Fibroblast of villous mesenchyme (primary cell): ENCODE results near the gene FAM168A. TPM values are rescaled to one million over a fixed set of nuclear protein-coding genes. Genes with fewer than 3 reads are reported as not detected.

Source experiments
- DNase-seq: peaks from one replicate; pipeline ENCODE4 v3.0.0-alpha.2; 2010; ENCODE audit warnings: low read depth
- H3K4me3 ChIP-seq: 2 replicates; pipeline ENCODE4 v1.5.1; 2011; ENCODE audit warnings: low read depth, mild to moderate bottlenecking, low read length
- total RNA-seq: library from RNA; depleted of rRNA; stranded (reverse); fragments of >200 nt; gene quantifications from 2 replicates; pipeline ENCODE4 v1.2.3, GENCODE V29; 2012
- TF ChIP-seq, protein P1 (sequence below): IDR thresholded peaks from 2 replicates; pipeline ENCODE4 v1.5.1; 2012; ENCODE audit warnings: low read depth, mild to moderate bottlenecking, low read length; ENCODE audit not compliant: insufficient read depth

Gene FAM168A
- total RNA-seq, 1 donor: 22.5 TPM

DNA sequence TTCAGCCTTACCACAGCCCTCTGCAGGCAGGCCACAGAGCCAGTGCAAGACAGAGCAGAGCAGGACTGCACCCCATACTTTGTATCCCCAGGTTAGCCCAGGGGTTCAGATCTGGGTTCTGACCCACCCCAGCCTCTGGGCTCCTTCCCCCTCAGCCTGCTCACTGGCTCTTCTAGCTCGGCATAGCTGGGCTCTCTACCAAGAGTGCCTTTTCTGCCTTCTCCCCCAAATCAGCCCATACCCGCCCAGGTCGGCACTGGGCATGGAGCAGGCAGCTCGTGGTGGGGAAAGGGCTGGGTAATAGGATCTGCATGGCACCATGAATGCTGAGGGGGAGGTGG lies 213.4 kb downstream of the FAM168A start:
- no peak overlapping the region for H3K4me3 ChIP-seq
- no peak for DNase-seq
- TF ChIP-seq, protein P1, sequence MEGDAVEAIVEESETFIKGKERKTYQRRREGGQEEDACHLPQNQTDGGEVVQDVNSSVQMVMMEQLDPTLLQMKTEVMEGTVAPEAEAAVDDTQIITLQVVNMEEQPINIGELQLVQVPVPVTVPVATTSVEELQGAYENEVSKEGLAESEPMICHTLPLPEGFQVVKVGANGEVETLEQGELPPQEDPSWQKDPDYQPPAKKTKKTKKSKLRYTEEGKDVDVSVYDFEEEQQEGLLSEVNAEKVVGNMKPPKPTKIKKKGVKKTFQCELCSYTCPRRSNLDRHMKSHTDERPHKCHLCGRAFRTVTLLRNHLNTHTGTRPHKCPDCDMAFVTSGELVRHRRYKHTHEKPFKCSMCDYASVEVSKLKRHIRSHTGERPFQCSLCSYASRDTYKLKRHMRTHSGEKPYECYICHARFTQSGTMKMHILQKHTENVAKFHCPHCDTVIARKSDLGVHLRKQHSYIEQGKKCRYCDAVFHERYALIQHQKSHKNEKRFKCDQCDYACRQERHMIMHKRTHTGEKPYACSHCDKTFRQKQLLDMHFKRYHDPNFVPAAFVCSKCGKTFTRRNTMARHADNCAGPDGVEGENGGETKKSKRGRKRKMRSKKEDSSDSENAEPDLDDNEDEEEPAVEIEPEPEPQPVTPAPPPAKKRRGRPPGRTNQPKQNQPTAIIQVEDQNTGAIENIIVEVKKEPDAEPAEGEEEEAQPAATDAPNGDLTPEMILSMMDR: no peak

DNA sequence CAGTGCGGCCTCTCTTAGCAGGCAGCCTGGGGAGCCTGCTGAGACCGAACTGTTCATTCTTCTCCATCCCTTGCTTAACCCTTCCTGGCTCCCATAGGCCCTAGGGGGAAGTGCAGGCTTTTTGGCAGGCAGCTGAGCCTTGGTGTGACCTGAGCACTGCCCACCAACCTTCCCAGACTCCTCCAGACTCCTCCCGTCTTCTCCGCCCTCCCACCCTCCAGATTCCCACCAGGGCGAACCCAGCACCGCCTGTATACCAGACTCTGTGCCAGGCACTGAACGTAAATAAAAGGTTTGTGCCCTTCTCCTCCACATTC lies 213.8 kb downstream of the FAM168A start:
- TF ChIP-seq, protein P1: no peak
- H3K4me3 ChIP-seq: no peak overlapping the region
- DNase-seq: no peak

DNA sequence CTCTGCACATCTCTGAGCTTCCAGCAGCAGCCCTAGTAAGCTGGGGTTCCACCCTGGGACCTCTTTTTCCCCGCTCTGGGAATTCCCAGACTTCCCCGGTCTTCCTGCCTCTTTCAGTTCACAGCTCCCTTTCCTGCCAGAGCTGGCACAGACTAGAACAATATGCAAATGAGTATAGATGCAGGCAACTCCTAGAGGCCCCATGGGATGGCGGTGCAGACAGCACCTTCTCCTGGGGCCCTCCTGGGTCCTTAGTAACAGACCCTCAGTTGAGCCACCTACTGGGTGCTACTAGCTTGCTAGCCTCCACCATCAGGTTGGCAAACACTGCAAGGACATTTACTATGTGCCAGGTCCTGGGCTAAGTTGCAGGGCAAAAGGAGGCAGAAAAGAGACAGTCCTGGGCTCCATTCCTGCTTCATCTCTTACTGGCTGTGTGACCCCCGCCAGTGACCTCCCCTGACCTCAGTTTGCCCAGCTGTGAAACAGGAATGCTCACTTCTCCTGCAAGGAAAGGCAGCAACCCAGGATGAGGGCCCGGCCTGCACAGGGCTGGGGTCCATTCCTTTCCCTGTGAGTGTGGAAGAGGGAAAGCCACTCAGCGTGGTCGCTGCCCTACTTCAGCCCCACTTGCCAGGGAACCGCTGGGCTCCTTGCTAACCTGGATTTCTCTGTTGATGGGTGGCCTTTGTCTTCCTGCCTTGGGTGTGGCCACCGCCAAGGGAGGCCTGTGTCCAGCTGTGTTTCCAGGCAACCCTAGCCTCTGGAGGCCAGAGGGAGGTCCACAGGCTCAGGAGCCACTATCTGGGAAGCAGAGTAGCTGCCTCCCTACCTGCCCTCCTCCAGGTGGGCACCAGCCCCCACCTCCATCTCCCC lies 214.4 kb downstream of the FAM168A start:
- TF ChIP-seq, protein P1: no peak
- H3K4me3 ChIP-seq: no peak overlapping the region
- no peak for DNase-seq

DNA sequence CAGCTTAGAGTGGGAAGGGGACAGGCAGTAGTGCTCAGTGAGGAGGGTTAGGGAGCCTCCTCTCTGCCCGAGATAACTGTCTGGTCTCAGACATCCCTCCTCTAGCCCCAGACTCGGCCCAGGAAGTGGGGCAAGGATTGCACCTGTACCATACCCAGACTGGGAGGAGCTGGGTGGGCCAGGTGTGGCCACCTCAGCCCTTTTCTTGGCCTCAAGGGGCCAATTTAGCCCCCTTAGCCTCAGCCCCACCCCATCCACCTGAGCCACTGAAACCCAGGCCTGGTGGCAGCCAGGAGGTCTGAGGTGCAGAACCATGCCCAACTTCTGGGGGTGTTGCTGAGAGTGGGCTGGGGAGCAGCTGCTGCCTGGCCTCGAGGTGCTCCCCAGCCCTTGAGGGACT lies 215.2 kb downstream of the FAM168A start:
- TF ChIP-seq, protein P1: no peak
- no peak overlapping the region for H3K4me3 ChIP-seq
- no peak for DNase-seq

DNA sequence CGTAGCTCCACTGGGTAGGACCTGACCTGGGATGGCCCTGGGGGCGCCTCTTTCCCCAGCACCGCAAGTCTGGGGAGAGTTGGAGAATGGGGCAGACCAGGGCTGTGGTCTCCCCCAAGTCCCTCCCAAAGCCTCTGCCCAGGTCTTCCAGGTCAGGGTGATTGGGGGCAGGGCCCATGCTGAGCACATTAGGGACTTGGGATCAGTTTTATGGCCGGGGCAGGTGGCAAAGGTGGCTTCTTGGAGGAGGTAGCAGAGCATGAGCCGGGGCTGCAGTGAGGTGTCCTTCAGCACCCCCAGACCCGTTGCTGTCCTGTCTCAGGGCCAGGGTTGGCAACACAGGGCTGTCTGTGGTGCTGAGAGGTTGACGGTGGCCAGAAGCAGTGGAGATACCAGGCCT lies 215.7 kb downstream of the FAM168A start:
- DNase-seq: no peak
- TF ChIP-seq, protein P1: no peak
- no peak overlapping the region for H3K4me3 ChIP-seq

DNA sequence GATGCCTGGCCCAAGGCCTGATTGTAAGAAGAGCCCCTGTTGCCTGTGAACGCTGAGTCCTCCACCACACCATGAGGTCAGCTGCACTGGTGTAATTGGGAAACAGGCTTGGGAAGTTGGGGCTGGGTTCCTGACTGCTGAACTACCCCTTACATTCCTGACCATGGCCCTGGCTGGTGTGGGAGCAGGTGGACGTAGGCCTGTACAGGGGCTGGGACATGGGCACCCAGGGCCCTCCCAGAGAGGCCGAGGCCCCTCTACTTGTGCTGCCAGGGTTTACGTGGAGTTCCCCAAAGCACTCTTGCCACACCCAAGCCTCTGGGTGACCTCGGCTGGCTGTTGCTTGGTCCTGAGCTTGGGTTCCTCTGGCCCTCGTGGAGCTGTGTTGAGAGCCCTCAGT lies 216.3 kb downstream of the FAM168A start:
- TF ChIP-seq, protein P1: no peak
- no peak overlapping the region for H3K4me3 ChIP-seq
- no peak for DNase-seq
